Embryonic facial prominence (tissue), 1 donor: ENCODE measurements around the gene MAPRE3.
"Not testable (repeated sequence)": the region's sequence is repeated elsewhere in the genome, so short reads cannot be mapped to it uniquely, and the experiment has no call there.

Experiments
- DNase-seq: peaks from one replicate; pipeline ENCODE4 v3.0.0-alpha.2; 2016; ENCODE audit errors: extremely low spot score

The MAPRE3 gene

DNA sequence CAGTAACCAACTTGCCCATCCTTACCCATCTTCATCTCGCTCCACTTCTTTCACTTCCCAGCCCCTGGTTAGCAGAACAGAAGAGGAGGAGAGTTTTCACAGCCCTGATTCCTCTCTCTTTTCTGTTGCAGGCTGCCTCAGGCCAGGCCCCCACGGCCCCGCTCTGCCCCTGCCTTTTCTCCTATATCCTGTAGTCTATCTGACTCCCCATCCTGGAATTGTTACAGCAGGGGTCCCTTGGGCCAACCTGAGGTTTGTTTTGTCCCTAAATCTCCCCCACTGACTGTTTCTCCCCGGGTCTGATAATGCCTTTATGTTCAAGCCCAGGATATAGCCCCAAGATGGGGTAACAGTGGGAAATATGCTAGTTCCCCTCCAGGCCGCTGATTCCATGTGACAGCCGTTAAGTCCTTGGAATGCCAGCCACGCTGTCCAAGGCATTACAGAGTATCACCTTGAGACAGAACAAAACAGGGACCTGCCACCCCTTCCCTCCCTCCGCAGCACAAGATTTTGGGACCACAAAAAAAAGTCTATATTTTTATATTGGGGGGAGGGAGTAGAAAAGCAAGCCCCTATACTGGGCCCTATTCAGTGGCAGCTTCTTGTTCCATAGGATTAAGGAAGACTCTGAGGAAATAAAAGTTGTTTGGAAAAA is 99.7 kb downstream of the MAPRE3 start:
- no peak for DNase-seq

DNA sequence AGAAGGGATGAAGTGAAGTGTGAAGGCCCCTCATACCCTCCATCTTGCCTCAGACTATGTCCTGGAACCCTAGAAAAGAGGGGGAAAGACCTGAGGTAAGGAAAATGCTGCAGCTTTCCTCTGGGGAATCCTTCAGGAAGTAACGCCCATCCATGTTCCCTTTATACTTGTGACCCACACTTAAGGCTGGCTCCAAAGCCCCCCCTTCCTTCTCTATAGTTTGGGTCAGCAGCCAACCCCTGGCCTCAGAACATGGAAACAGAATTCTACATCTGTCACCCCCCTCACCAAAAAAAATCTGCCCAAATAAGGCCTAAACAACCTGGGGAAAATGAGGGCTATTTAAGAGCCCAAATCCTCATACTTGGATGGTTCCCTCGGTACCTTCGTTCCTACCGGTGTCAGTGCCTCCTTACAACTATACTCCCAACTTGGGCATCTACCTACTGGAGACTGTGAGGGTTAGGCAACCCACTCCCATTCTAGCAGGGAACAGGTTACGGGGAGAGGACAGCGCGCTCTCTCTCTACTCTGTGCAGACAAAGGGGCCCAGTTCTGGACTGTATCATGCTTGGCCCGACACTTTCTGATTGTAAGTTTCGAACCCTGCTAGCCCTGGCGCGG is 100.3 kb downstream of the MAPRE3 start:
- DNase-seq = no peak

- peak; percentile 82 for DNase-seq
Measured at GRCh38 chr2:27071277-27071989, 101.0 kb downstream of the MAPRE3 start, which contains the start of gene OST4. TSS of gene OST4 (minus strand) at chr2:27071654.

DNA sequence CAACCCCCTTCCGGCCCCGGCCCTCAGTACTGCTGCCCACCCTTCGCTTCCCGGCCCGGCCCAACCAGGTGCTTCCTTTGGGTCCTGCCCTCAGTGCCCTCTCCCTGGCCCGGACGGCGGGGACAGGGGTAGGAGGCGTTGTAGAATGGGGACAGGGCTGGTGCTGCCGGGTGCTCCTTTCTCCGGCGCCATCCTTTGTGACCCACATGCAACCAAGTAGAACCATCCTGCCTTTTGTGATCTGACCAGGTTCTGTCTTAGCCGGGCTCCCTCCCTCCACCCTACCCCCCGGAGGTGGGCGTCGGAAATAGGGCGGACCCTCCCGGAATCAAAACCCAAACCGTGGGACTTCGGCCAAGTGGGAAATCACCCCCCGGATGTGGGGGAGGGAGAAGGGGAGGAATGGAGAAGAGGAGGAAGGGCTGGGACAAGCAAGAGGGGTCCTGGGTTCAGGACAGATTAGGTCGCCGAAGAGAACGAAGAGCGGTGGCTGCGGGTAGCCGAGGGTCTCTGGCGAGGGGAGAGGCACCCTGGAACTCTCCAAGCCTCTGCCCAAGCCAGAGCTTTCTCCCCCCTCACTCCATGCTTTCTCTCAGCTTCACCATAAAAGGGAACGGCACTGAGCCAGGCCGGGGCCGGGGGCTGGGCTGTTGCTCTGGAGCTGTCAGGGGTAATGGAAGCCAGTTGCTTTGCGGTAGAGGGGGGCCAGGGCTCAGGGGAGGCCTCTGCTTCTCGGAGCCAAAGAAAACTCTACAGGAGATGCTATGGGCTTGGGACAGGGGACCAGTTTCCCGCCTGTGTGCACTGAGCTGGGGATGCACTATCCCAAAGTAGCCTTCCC is 101.8 kb downstream of the MAPRE3 start:
- peak; percentile 81 for DNase-seq

DNA sequence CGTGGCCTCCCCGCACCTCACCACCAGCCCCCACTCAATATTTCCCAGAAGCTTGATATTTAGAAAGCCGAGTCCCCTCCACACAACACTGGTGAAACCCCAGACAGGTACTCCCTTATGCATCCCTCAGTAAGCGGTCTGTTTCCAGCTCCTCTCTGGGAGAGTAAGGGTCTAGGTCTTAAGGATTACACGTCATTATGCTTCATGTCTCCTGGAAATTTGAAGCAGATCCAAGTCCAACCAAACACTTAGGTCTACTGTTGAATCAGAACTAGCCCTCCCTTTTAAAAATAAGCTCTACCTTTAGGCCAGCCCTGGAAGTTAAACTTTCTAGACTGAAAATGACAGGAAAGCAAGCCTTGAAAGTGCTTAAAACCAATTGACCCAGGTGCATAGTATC is 102.5 kb downstream of the MAPRE3 start:
- DNase-seq = no peak

DNA sequence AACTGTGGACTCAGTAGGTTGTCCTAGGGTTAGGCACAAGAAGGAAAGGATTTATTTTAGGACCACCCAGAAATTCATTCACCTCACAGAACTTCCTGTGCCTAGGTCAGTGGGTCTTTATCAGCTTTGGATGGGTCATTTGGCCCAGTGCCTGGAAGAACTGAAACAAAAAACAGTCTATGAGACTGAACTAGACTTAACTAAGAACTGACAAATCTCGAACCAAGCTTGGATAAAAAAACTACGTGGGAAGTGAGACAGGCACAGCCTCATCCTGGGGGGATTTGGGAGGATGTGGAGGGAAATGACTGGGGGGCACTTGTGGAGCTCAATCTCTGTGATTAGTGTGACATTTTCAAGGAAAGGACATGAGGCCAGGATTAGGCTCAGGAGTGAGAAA is 103.3 kb downstream of the MAPRE3 start:
- DNase-seq = no peak

GRCh38 chr2:27074738-27075565 is 104.5 kb downstream of the MAPRE3 start:
- DNase-seq = no peak

- not testable (repeated sequence) for DNase-seq
Measured at GRCh38 chr2:27075566-27075871, 105.1 kb downstream of the MAPRE3 start.

DNA sequence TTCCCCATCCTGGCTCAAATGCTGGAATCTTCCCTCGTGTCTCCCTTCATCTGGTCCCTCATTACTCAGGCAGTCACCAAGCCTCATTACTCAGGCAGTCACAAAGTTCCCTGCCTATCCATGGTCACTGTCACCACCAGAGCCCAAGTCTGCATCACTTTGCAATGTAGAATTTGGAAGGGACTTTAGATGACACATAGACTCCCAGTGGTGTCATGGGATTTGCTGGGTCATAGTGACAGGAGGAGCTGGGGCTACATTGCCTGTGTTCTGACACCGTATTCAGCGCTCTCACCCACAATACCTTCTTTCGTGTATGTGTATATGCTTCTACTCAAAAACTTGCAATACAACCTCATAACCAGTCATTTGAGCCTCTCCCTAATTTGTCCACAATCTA is 105.9 kb downstream of the MAPRE3 start:
- DNase-seq = no peak
